K562 (cell line): Measurements from ENCODE around the gene OR2Z1. TPM values are rescaled to one million over a fixed set of nuclear protein-coding genes. Genes with fewer than 3 reads are reported as not detected.

ENCODE experiments used
- E2F4 ChIP-seq: sonication (generic); formaldehyde crosslinking; IDR thresholded peaks from 2 replicates; pipeline ENCODE4 v1.8.0; 2022; ENCODE audit warnings: mild to moderate bottlenecking, low read depth, missing genetic modification reagents
- PRDM10 ChIP-seq: fragments of 450-650 bp; IDR thresholded peaks from 2 replicates; pipeline ENCODE4 v1.6.1; 2018; ENCODE audit not compliant: partially characterized antibody
- SRSF9 ChIP-seq: fragments of 200-400 bp; formaldehyde crosslinking; IDR thresholded peaks from 2 replicates; pipeline ENCODE4 v1.6.1; 2017; ENCODE audit warnings: low read depth, low read length, borderline replicate concordance
- U2AF2 ChIP-seq: fragments of 200-400 bp; formaldehyde crosslinking; optimal IDR thresholded peaks from 2 replicates; pipeline ENCODE3; 2017; ENCODE audit warnings: low read depth, mild to moderate bottlenecking, low read length
- ZFP36 ChIP-seq: fragments of 150-350 bp; IDR thresholded peaks from 2 replicates; pipeline ENCODE4 v1.6.1; 2018; ENCODE audit warnings: low read length, low read depth; ENCODE audit not compliant: partially characterized antibody
- ZNF449 ChIP-seq: fragments of 250-450 bp; sonication (Bioruptor Pico); IDR thresholded peaks from 2 replicates; pipeline ENCODE4 v1.8.0; 2022; ENCODE audit warnings: moderate library complexity, mild to moderate bottlenecking, inconsistent platforms
- polyA plus RNA-seq, 8 experiments: library from polyadenylated mRNA; depleted of rRNA in 4 of 8; stranded (reverse) in 5 of 8; unstranded in 3 of 8; fragments of >200 nt; fragmentation: Nextera tagmentation in 2 of 8; fragmentation: Illumina TruSeq in 1 of 8; extraction: Ambion mirVana in 2 of 8; extraction: Trizol in 1 of 8; gene quantifications; 2 replicates each; pipeline versions ENCODE4 v1.2.1 to v1.2.3, GENCODE V29; 2011 to 2014; ENCODE audit warnings: inconsistent platforms in 1 of 8, missing spikeins in 1 of 8
- total RNA-seq, 7 experiments: library from RNA; depleted of rRNA in 6 of 7; stranded (reverse); fragments of >200 nt in 6 of 7; fragmentation: Illumina TruSeq in 2 of 7; extraction: Trizol in 2 of 7; gene quantifications; 2 replicates each; pipeline versions ENCODE4 v1.2.1 to v1.2.3, GENCODE V29; 2011 to 2021; ENCODE audit warnings: low replicate concordance in 1 of 7

The OR2Z1 gene
- total and polyA plus RNA-seq, 9 of the 15 experiments (the other 6 are each of a cell fraction or from before 2014, with no cell fraction given), result 0.13 TPM; not detected in 8

- TF ChIP-seq ZFP36 (no peak), E2F4 (CRISPR knock-in tag) (no peak), U2AF2 (no peak), PRDM10 (no peak), ZNF449 (CRISPR knock-in tag) (no peak), SRSF9 (no peak)
Measured at GRCh38 chr19:8690753-8691539, 30.5 kb upstream of the OR2Z1 start (continued).
